HG03521 (cell line): ENCODE results near the gene CNOT3.
A peak's percentile ranks its signal among the peaks of the same experiment; 100 is the strongest.
"Not testable (repeated sequence)": the region's sequence is repeated elsewhere in the genome, so short reads cannot be mapped to it uniquely, and the experiment has no call there.

Source experiments
- ATAC-seq: cut with Tn5 transposase; IDR thresholded peaks from one replicate; pipeline ENCODE4 v1.9.1; 2021; ENCODE audit warnings: mild to moderate bottlenecking, moderate library complexity; ENCODE audit not compliant: unreplicated experiment

CNOT3 gene

GRCh38 chr19:54137699-54138488 is at the start of gene CNOT3:
Gene CNOT3, plus strand, starts transcription at chr19:54137762. Its CDS starts 5,217 bp downstream, at chr19:54142979.
- ATAC-seq = no peak

DNA sequence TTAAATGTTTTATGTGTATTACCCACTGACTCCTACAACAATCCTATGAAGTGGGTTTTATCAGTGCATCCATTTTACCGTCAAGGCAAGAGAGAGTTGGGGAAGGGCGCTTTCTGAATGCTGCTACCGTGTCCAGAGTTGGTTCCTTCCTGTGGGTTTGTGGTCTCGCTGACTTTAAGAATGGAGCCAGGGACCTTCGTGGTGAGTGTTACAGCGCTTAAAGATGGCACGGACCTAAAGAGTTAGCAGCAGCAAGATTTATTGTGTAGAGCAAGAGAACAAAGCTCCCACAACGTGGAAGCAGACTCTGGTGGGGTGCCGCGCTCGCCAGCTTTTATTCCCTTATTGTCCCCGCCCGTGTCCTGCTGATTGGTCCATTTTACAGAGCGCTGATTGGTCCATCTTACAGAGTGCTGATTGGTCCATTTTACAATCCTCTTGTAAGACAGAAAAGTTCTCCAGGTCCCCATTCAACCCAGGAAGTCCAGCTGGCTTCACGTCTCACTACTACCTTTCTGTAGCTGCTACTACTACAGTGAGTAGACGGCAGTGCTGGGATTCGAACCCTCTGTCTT is 43.0 kb upstream of the CNOT3 start:
- no peak for ATAC-seq

DNA sequence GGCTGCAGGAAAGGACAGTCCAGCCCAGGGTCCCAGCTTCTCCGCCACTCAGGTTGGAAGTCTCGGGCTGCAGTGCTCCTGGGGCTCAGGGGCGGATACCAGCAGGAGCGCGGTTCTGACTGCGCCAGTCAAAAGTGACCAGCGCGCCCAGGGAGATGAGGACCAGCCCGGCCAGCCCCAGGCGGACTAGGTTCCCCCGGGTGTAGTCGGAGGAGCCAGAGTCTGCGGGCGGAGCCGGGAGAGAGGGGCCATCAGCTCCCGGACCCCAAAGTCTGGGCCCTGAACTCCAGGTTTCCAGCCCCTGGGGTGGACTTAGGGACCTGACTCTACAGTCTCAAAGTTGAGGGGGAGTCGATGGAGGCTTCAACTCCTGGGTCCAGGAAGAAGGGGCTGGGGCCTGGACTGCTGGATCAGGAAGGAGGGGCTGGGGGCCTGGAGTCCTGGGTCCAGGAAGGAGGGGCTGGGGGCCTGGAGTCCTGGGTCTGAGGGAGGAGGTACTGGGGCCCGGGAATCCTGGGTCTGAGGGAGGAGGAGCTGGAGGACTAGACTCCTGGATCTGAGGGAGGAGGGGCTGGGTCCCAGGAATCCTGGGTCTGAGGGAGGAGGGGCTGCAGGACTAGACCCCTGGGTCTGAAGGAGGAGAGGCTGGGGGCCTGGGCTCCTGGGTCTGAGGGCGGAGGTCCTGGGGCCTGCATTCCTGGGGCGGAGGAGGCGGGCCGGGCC is 42.3 kb upstream of the CNOT3 start:
- no peak for ATAC-seq

DNA sequence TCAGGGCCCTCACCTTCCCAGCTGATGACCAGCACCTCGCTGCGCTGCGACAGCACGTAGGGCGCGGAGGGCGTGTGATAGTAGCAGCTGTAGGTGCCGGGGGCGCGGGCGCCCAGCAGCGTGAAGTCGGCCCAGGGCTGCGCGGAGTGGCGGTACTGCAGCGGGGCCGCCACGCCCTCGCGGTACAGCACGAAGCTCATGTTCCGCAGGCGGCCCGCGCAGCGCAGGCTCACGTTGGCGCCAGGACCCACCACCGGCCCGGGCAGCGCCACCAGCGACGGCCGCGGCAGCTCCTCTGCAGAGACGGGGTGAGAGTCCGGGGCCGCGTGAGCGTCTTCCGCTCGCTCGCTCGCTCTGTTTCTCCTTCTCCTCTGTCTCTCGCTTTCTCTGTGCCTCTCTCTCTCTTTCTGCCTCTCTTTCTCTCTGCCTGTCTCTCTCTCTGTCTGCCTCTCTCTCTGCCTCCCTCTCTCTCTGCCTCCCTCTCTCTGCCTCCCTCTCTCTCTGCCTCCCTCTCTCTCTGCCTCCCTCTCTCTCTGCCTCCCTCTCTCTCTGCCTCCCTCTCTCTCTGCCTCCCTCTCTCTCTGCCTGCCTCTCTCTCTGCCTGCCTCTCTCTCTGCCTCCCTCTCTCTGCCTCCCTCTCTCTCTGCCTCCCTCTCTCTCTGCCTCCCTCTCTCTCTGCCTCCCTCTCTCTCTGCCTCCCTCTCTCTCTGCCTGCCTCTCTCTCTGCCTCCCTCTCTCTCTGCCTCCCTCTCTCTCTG is 41.5 kb upstream of the CNOT3 start:
- ATAC-seq = not testable (repeated sequence)

- ATAC-seq = no peak
Measured at GRCh38 chr19:54096617-54097106, 40.9 kb upstream of the CNOT3 start.

- no peak for ATAC-seq
Measured at GRCh38 chr19:54099190-54099902, 38.2 kb upstream of the CNOT3 start.

DNA sequence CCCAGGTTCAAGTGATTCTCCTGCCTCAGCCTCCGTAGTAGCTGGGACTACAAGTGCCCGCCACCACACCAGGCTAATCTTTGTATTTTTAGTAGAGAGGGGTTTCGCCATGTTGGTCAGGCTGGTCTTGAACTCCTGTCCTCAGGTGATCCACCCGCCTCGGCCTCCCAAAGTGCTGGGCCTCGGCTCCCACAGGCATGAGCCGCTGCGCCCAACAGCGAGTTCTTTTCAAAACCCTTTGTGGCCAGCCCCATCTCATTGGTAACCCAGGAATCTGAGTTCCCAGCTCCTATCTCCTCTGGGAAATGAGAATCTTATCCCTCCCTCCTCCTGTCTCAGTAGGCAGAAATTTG is 37.7 kb upstream of the CNOT3 start:
- ATAC-seq = not testable (repeated sequence)

- ATAC-seq = no peak
Measured at GRCh38 chr19:54100561-54100960, 37.0 kb upstream of the CNOT3 start, which contains the start of gene OSCAR. Gene OSCAR, minus strand, starts transcription at chr19:54100803. Its CDS starts 11 bp downstream, at chr19:54100792.

DNA sequence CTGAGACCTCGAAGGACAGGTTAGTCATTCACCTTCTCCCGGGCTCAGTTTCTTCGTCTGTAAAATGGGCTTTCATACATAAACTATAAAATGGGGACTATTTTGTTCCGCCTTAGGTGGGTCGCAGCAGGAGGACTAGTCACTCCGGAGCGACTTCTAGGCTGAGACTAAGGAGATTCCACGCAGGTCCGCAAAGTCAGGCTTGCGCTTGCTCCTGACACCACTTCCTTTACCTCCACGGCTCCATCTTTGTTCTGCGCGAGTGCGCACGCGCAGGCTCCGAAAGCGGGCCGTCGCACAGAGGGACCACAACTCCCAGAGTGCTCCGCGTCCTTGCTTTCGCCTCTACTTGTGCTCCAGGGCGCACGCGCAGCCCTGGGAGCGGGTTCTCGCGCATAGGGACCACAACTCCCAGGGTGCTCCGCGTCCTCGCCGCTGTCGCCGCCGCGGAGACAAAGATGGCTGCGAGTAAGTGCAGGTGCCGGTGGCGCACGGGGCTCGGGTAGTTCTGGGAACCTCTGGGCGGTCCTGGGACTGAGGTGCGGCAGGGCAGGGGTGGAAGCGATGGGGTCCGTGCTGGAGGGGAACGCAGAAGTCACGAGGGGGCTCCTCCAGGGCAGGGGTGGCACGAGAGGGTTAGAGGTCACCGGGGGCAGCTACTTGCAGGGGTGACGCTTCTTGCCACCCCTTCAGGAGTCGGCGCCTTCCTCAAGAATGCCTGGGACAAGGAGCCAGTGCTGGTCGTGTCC is 35.0 kb upstream of the CNOT3 start, which contains the start of gene NDUFA3:
TSS of gene NDUFA3 (plus strand) at position 435 of the 749 bp plus-strand sequence. CDS start at position 459, 24 bp downstream.
- ATAC-seq = peak; percentile 93

DNA sequence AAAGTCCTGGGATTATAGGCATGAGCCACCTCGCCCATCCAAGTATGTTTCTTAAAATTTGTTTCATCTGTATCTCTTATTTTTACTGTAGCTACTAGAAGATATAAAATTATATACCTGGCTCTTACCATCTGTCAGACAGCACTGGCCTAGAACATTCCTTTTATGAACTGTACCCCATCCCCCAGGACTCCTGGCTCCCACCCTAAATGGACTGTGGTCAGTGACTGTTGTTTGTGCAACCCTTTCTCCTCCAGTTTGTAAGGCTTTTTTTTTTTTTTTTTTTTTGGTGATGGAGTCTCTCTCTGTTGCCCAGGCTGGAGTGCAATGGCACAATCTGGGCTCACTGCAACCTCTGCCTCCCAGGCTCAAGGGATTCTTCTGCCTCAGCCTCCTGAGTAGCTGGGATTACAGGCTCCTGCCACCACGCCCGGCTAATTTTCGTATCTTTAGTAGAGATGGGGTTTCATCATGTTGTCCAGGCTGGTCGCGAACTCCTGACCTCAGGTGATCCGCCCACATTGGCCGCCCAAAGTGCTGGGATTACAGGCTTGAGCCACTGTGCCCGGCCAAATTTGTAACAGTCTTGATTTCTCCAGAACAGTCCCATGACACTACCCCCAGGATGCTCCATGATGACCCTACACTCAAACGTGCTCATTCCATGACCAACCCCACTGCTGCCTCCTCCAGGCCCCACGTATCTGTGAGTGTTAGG is 32.4 kb upstream of the CNOT3 start:
- no peak for ATAC-seq

- ATAC-seq = no peak
Measured at GRCh38 chr19:54105796-54106195, 31.8 kb upstream of the CNOT3 start.

DNA sequence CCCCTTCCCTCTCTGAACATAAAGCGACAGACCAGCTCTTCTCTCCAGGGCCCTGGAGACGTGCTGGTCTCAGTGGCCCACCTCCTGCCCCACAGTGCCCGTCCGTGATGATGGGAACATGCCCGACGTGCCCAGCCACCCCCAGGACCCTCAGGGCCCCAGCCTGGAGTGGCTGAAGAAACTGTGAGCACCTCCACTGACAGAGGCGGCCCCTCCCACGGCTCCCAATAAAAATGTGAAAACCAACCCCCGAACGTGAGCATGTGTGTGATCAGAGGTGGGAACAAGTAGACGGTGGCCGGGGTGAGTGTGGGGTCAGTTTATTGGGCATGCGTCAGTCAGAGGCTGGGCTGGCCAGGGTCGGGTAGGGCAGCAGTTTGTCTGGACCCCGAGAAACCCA is 30.8 kb upstream of the CNOT3 start:
- ATAC-seq = no peak

DNA sequence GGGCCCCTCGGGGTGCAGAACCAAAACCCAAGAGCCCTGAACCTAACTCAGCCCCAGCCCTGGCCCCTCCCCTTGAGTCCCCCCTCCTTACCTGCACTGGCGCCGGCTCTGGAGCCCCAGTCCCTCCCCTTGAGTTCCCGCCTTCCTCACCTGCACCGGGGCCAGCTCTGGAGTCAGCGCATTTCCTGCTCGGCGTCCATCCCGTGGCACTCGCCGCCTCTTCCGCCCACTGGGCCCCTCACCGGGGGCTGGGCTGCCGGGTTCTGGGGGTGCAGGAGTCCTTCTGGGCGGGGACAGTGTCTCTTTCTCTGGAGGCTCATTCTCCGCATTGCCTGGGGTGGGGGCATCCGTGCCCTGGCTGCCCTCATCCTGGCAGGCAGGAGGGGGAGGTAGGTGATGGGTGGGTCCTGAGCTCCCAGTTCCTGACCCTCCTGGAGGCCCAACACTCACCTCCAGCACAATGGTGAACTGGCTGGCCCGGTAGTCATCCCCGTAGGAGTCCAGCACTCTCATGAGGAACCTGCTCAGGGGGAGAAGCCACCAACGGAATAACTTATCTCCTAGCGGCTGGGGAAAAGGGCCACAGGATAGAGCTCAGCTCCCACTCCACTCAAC is 29.6 kb upstream of the CNOT3 start:
- ATAC-seq = no peak

- no peak for ATAC-seq
Measured at GRCh38 chr19:54108496-54108895, 29.1 kb upstream of the CNOT3 start.

- no peak for ATAC-seq
Measured at GRCh38 chr19:54109651-54110050, 27.9 kb upstream of the CNOT3 start.

GRCh38 chr19:54114340-54115108 is 23.0 kb upstream of the CNOT3 start:
- ATAC-seq = no peak
